HG02885 (cell line): Measurements from ENCODE around the gene SLC9A9.
A peak's percentile ranks its signal among the peaks of the same experiment; 100 is the strongest.

ENCODE experiments used
- ATAC-seq: cut with Tn5 transposase; IDR thresholded peaks from one replicate; pipeline ENCODE4 v1.9.1; 2021; ENCODE audit warnings: mild to moderate bottlenecking; ENCODE audit not compliant: unreplicated experiment, poor library complexity

Gene SLC9A9

DNA sequence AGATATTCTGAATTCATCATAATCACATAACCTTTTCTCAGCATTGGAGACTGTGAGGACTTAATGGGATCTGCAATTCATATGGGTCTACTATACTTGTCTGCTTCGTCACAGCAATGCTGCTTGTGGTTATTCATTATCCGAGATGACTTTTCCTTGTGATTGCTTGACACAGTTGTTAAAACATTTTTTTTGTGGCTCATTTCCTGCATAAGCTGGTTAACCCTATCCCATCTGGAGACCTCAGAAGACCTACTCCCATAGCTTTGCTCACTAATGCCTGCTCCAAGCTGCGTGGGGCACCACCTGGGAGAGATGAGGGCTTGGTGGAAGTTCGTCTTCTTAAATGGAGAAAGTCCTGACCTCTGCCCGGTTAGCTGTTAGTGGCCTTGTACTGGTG, 367.9 kb downstream of the SLC9A9 start:
- ATAC-seq, result no peak

DNA sequence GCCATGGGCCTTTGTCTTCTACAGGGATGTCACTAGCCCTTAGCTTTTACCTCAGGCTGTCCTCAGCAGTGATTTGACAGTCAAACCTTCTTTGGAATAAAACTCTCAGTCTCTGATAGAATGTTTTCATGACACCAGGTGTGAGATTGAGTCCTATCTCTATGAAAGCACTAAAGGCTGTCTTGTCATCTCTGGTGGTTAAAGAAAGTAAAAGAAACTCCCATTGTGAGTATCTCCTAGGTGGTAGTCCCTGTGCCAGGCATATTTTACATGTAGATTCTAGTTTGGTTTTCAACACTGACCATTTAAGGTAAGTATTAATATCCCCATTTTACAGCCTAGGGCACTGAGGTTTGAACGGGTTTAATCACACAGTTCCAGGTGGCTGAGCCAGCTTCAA, 368.5 kb downstream of the SLC9A9 start:
- ATAC-seq, result no peak

DNA sequence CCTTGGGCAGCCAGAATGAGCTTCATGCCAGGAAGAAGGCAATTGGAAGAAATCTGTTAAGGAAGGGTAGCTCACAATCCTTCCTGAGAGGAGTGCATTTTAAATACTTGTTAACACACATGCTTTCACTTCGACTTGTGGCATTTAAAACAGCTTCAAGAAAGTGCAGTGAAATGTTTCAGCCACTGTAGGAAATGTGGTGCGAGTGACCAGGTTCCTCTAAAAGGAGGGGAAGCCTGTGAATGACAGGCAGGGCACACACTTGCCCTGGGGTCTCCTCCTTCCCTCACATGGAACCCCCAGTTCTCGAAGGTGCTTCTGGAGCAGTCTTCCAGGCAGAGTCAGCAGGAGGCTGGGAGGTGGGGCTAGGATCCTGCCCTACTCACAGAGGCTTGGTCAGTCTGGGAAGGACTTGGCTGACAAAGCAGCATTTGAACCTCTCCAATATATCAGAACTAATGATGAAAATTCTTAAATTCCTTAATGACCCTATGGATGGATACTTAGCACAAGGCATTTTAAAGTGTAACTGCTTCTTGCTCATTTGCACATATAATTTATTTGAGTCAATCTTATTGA, 370.1 kb downstream of the SLC9A9 start:
- ATAC-seq, result no peak

- no peak for ATAC-seq
Measured at GRCh38 chr3:143476965-143477640, 371.2 kb downstream of the SLC9A9 start.

DNA sequence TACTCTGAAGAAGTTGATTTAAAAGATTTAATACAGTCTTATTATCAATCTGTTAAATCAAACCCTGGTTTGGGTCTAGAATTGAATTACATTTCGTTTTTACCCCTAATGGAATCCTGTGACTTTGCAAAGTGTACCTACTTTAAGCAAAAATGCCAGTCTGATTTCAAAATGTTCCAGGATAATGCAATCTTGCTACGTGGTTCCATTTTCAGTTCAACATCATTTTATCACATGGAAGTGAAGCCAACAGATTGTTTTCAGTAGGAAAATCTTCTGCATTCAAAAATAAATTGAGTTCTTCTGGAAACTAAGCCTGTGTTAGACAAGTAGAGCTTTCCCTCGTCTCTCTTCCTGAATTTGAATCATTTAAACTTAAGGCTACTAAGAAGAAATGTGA, 372.3 kb downstream of the SLC9A9 start:
- ATAC-seq, result no peak

GRCh38 chr3:143472731-143473523, 375.3 kb downstream of the SLC9A9 start:
- ATAC-seq, result no peak

DNA sequence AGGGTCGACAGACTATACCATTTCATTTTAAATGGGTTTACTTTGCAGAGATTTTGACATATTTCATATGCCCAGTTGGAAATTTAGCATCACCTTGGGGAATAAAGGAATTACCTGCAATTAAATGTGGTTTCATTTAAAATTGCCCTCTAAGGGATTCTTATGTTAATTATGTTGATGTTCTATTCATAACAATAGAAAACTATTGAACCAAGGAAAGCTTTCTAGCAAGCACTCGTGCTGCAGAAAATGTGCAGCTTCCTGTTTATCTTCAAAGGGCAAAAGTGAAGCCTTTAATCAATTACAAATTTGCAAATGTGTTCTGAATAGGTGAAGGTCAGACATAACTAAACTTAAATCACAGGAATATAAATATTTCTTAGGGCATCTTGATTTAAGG, 376.6 kb downstream of the SLC9A9 start:
- no peak for ATAC-seq

- no peak for ATAC-seq
Measured at GRCh38 chr3:143469159-143469558, 379.1 kb downstream of the SLC9A9 start.

GRCh38 chr3:143465666-143466065, 382.6 kb downstream of the SLC9A9 start:
- no peak for ATAC-seq

DNA sequence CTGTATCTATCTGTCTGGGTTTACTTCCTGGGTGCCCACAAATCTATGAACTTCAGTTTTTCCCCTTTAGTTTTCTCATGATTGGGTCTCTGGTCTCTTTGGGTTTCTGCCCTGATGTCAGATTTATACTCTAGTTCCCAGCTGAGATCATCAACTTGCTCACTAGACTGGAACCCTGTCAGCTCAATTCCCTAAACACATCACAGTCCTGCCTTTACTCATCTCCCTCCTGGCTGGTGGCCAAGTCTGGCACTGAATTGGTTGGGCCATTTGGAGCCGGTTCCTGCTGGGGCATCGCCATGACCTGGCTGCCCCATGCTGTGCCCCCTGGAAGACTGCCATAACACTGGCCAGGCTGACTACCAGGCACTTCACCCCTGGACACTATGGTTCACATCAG, 383.4 kb downstream of the SLC9A9 start:
- no peak for ATAC-seq

- no peak for ATAC-seq
Measured at GRCh38 chr3:143455480-143455879, 392.8 kb downstream of the SLC9A9 start.

GRCh38 chr3:143450632-143451031, 397.6 kb downstream of the SLC9A9 start:
- ATAC-seq, result no peak

DNA sequence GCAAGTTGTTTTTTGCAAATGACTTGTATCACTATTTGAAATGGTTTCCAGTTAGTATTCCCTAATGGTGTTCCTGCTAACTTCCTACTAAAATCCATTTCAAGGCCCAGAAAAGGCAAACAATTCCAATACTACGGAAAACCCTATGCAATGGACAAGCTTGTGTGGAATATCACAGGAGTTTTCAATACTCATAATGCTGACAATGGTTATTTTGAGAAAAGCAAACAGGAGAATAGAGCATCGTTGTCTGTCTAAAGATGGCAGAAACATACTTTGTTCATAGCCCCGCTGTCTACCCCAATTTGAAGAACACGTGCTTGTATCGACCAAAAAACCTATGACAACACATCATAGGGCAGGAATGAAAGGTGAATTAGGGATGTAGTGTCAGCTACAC, 400.8 kb downstream of the SLC9A9 start:
- ATAC-seq, result no peak

GRCh38 chr3:143445118-143445517, 403.1 kb downstream of the SLC9A9 start:
- ATAC-seq, result peak; percentile 79

GRCh38 chr3:143443851-143444331, 404.4 kb downstream of the SLC9A9 start:
- no peak for ATAC-seq

DNA sequence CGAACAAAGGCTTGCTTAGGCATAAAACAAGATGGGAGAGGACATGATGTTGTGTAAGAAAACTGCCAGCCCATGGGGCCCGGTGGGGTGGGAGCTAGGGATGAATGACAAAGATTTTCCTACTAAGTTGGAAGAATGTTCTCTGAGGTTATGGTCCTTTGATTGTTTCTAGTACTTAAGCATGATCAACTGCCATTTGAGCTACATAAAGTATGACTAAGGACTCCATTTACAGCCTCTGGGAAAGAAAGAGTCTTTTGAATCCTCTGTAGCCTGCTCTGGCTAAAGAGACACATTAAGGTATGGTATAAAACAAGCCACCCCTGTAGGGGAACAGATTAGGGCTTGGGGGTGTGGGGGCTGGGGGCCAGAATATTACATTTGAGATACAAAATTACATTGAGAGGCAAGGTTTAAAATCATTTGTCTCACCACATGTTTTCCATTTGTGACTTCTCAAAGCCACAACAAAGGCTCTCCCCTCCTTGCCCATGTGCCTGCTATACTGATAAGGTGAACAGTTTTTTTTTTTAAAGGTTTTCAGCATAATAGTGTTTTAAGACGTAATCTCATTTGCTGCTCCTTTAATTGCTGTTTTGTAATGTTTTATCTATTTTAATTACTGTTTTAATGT, 405.3 kb downstream of the SLC9A9 start:
- ATAC-seq, result no peak

GRCh38 chr3:143441516-143442171, 406.6 kb downstream of the SLC9A9 start:
- no peak for ATAC-seq

DNA sequence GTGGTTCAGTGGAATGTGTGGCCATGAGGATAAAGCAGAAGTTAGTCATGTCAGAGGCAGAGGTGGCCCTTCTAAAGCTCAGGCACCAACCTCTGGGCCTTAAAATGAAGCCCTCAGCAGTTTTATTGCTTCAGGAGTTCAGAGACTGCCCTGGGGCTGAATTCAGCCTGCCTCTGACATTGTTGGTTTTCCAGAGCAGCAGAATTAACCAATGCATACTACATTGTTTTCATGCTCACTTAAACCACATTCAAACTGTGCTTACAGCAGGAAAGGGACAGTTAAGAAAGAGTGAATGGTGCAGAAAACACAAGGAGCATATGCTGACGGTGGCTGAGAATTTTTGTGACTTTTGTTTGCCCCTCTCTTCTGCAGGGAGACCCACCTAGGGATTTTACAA, 408.5 kb downstream of the SLC9A9 start:
- no peak for ATAC-seq

GRCh38 chr3:143437405-143437804, 410.9 kb downstream of the SLC9A9 start:
- ATAC-seq, result no peak

DNA sequence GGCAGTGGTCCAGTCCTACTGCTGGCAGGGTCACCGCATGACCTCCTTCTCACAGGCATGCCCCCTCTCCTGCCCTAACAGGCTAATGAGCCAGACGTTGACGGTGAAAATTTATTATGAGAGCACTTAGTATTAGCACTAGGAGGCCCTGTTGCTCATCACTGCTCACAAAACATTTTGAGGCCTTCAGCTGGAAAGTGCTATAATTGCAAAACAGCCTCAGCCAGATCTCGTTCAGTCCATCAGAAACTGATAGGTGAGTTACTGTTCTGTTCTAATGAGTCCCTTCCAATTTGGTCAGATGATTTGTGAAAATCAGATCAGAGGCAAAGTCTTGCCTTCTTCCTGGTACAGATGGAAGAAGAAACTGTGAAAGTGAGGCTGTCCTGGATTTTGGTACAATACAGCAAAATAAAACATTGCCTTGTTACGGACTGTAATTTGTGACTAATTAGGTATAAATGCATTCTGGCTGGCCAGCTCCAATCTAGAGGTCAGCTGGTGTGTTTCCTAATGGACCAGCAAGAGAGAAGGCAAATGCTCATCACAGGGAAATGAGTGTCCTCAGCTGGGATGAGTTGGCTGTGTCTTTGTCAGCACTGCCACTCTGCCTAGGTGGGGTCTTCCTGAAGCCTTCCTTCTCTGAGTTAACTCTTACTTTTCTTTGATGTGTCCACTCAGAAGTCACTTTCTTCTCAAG, 411.9 kb downstream of the SLC9A9 start:
- ATAC-seq, result no peak
